Chondrocyte (in vitro differentiated cells): ENCODE results near the gene TMCC1. TPM values are rescaled to one million over a fixed set of nuclear protein-coding genes. Genes with fewer than 3 reads are reported as not detected.

Experiments used
- DNase-seq: peaks from one replicate; pipeline ENCODE4 v3.0.0; 2021; ENCODE audit warnings: mixed read lengths, low spot score
- H3K27ac Mint-ChIP-seq: one replicate; pipeline ENCODE4 v1.8.0; 2021; ENCODE audit warnings: mild to moderate bottlenecking, moderate library complexity, mixed read lengths; ENCODE audit not compliant: unreplicated experiment
- H3K27me3 Mint-ChIP-seq: 2 replicates; pipeline ENCODE4 v1.8.0; 2021; ENCODE audit warnings: low read depth, mixed read lengths
- H3K36me3 Mint-ChIP-seq: 2 replicates; pipeline ENCODE4 v1.8.0; 2021; ENCODE audit warnings: low read depth, mixed read lengths
- H3K4me1 Mint-ChIP-seq: 2 replicates; pipeline ENCODE4 v1.8.0; 2021; ENCODE audit warnings: low read depth, mild to moderate bottlenecking, mixed read lengths
- H3K4me3 Mint-ChIP-seq: one replicate; pipeline ENCODE4 v1.8.0; 2021; ENCODE audit warnings: mild to moderate bottlenecking, moderate library complexity, mixed read lengths; ENCODE audit not compliant: unreplicated experiment
- H3K9me3 Mint-ChIP-seq: 2 replicates; pipeline ENCODE4 v1.8.0; 2021; ENCODE audit warnings: low read depth, mixed read lengths
- CTCF ChIP-seq: fragments of 200-600 bp; sonication (generic); IDR thresholded peaks from 2 replicates; pipeline ENCODE4 v1.5.0; 2021; ENCODE audit warnings: antibody characterized with exemption, mild to moderate bottlenecking, moderate library complexity
- total RNA-seq: library from RNA; stranded (reverse); gene quantifications from 3 replicates; pipeline ENCODE4 v1.2.1, GENCODE V29; 2021

TMCC1 gene
- total RNA-seq, 1 donor from 2014 or later: 34.3 TPM

GRCh38 chr3:129690406-129690805 lies 203.1 kb downstream of the TMCC1 start:
- no peak overlapping the region for H3K4me3 Mint-ChIP-seq
- no peak for TF ChIP-seq CTCF
- no peaks in the 10 kb centered on the region for H3K27me3 Mint-ChIP-seq
- no peak overlapping the region for H3K27ac Mint-ChIP-seq
- no peak for DNase-seq
- H3K36me3 Mint-ChIP-seq: peaks cover 2% of the 10 kb centered on the region
- peaks cover 3% of the 10 kb centered on the region for H3K9me3 Mint-ChIP-seq
- H3K4me1 Mint-ChIP-seq: peaks cover 36% of the 10 kb centered on the region

GRCh38 chr3:129689036-129689435 lies 204.5 kb downstream of the TMCC1 start:
- Mint-ChIP-seq H3K27ac (no peak overlapping the region), H3K9me3 (no peaks in the 10 kb centered on the region), H3K27me3 (no peaks in the 10 kb centered on the region), H3K4me1 (peaks cover 39% of the 10 kb centered on the region), H3K4me3 (no peak overlapping the region), H3K36me3 (no peaks in the 10 kb centered on the region)
- no peak for DNase-seq
- TF ChIP-seq CTCF: no peak

GRCh38 chr3:129688271-129688895 lies 205.1 kb downstream of the TMCC1 start:
- Mint-ChIP-seq H3K27ac (peak overlapping the region; percentile 68), H3K4me1 (peaks cover 40% of the 10 kb centered on the region), H3K36me3 (no peaks in the 10 kb centered on the region), H3K27me3 (no peaks in the 10 kb centered on the region), H3K4me3 (peak overlapping the region; percentile 49), H3K9me3 (no peaks in the 10 kb centered on the region)
- TF ChIP-seq CTCF: no peak
- DNase-seq: no peak

GRCh38 chr3:129687586-129688125 lies 205.9 kb downstream of the TMCC1 start:
- peak overlapping the region; percentile 68 for H3K27ac Mint-ChIP-seq
- DNase-seq: no peak
- no peaks in the 10 kb centered on the region for H3K9me3 Mint-ChIP-seq
- no peaks in the 10 kb centered on the region for H3K27me3 Mint-ChIP-seq
- TF ChIP-seq CTCF: no peak
- H3K4me1 Mint-ChIP-seq: peaks cover 40% of the 10 kb centered on the region
- no peaks in the 10 kb centered on the region for H3K36me3 Mint-ChIP-seq
- H3K4me3 Mint-ChIP-seq: no peak overlapping the region

- H3K36me3 Mint-ChIP-seq: no peaks in the 10 kb centered on the region
- peak overlapping the region; percentile 61 for H3K27ac Mint-ChIP-seq
- peaks cover 40% of the 10 kb centered on the region for H3K4me1 Mint-ChIP-seq
- DNase-seq: no peak
- no peak overlapping the region for H3K4me3 Mint-ChIP-seq
- H3K27me3 Mint-ChIP-seq: no peaks in the 10 kb centered on the region
- no peaks in the 10 kb centered on the region for H3K9me3 Mint-ChIP-seq
- TF ChIP-seq CTCF: no peak
Measured at GRCh38 chr3:129686941-129687340, 206.6 kb downstream of the TMCC1 start.
